ENCODE results near the gene NRARP.
"Not testable (repeated sequence)": the region's sequence is repeated elsewhere in the genome, so short reads cannot be mapped to it uniquely, and the experiment has no call there.

NRARP gene

DNA sequence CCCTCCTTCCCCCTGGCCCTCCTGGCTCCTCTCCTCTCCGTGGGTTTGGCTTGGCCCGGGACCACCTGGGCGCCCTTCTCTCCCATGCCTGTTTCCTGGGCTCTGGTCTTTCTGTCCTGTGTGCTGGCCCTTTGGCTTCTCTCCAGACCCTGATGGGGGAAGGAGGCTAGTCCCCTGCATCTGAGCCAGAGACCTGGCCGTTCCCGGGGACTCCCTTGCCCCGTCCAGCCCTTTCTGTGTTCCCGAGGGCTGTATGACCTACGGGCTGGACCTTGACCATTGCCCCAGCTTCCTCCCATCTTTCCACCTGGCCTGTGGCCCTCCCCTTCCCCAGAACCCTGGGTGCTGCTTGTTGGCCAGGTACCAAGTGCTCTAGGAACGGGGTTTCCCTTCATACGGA, 38.6 kb downstream of the NRARP start:
- Histone ChIP-seq H3K36me3 (ENCODE audit: control insufficient read depth, insufficient read depth, low read length) (peaks cover 59% of the 10 kb centered on the region), H3K9ac (ENCODE audit: low read length) (no peak overlapping the region)

DNA sequence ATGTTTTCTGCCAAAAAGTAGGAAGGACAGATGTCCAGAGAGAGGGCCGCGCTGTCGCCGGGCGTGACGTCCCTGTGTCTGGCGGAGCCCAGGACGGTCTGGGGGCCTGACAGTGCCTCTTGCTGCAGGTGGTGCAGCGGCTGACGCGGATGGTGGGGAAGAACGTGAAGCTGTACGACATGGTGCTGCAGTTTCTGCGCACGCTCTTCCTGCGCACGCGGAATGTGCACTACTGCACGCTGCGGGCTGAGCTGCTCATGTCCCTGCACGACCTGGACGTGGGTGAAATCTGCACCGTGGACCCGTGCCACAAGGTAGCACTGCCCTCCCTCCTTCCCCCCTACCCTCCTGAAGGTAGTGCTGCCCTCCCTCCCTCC, 39.2 kb downstream of the NRARP start:
- no peaks in the 10 kb centered on the region for H3K27me3 ChIP-seq (ENCODE audit: control insufficient read depth, insufficient read depth, low read length)
- H3K27ac ChIP-seq (ENCODE audit: low read depth, low read length) = no peak overlapping the region
- H3K4me3 ChIP-seq (ENCODE audit: low read depth, low read length) = no peak overlapping the region
- peaks cover 58% of the 10 kb centered on the region for H3K36me3 ChIP-seq (ENCODE audit: control insufficient read depth, insufficient read depth, low read length)
- no peak overlapping the region for H3K9ac ChIP-seq (ENCODE audit: low read length)
- H3K9me3 ChIP-seq (ENCODE audit: control insufficient read depth, insufficient read depth, low read depth, low read length) = no peaks in the 10 kb centered on the region
- no peaks in the 10 kb centered on the region for H3K4me1 ChIP-seq (ENCODE audit: control insufficient read depth, insufficient read depth, low read length)

More for the DNA sequence above, 38.6 kb downstream of the NRARP start:
- H3K27me3 ChIP-seq (ENCODE audit: control insufficient read depth, insufficient read depth, low read length) = no peaks in the 10 kb centered on the region
- no peaks in the 10 kb centered on the region for H3K9me3 ChIP-seq (ENCODE audit: control insufficient read depth, insufficient read depth, low read depth, low read length)
- no peaks in the 10 kb centered on the region for H3K4me1 ChIP-seq (ENCODE audit: control insufficient read depth, insufficient read depth, low read length)
- no peak overlapping the region for H3K27ac ChIP-seq (ENCODE audit: low read depth, low read length)
- H3K4me3 ChIP-seq (ENCODE audit: low read depth, low read length) = no peak overlapping the region

DNA sequence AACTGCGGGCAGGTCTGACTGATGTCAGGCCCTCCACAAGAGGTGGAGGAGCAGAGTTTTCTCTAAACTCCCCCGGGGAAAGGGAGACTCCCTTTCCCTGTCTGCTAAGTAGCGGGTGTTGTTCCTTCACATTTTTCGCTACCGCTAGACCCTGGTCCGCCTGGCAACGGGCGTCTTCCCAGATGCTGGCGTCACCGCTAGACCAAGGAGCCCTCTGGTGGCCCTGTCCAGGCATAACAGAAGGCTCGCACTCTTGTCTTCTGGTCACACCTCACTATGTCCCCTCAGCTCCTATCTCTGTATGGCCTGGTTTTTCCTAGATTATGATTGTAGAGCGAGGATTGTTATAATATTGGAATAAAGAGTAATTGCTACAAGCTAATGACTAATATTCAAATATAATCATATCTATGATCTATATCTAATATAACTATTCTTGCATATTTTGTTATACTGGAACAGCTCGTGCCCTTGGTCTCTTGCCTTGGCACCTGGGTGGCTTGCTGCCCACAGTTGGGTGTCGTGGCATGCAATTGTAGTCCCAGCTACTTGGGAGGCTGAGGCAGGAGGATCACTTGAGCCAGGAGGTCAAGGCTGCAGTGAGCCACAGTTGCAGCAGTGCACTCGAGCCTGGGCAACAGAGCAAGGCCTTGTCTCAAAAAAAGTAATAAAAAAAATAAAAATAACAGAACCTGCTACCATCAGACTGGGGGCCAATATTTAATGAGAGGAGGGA, 39.7 kb downstream of the NRARP start:
- peaks cover 53% of the 10 kb centered on the region for H3K36me3 ChIP-seq (ENCODE audit: control insufficient read depth, insufficient read depth, low read length)
- not testable (repeated sequence) for H3K4me3 ChIP-seq (ENCODE audit: low read depth, low read length); H3K4me1 ChIP-seq (ENCODE audit: control insufficient read depth, insufficient read depth, low read length); H3K27ac ChIP-seq (ENCODE audit: low read depth, low read length); H3K9ac ChIP-seq (ENCODE audit: low read length); H3K9me3 ChIP-seq (ENCODE audit: control insufficient read depth, insufficient read depth, low read depth, low read length); H3K27me3 ChIP-seq (ENCODE audit: control insufficient read depth, insufficient read depth, low read length)

DNA sequence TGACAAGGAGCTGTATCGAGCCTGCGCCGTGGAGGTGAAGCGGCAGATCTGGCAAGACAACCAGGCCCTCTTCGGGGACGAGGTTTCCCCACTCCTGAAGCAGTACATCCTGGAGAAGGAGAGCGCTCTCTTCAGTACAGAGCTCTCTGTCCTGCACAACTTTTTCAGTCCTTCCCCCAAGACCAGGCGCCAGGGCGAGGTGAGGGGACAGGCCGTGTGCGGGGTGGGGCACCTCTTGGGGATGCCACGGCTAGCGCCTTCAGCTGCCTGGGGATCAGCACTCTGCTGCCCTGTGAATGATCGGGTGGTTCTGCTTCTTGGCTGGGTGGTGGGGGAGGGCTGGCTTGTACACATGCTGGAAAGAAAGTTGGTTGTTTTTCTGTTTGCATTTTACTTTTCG, 45.2 kb downstream of the NRARP start:
- Histone ChIP-seq H3K27ac (ENCODE audit: low read depth, low read length) (no peak overlapping the region), H3K4me1 (ENCODE audit: control insufficient read depth, insufficient read depth, low read length) (peaks cover 18% of the 10 kb centered on the region), H3K9me3 (ENCODE audit: control insufficient read depth, insufficient read depth, low read depth, low read length) (no peaks in the 10 kb centered on the region), H3K4me3 (ENCODE audit: low read depth, low read length) (peak overlapping the region; percentile 100; the same call in 1 of the 2 replicates), H3K36me3 (ENCODE audit: control insufficient read depth, insufficient read depth, low read length) (peaks cover 23% of the 10 kb centered on the region), H3K9ac (ENCODE audit: low read length) (no peak overlapping the region), H3K27me3 (ENCODE audit: control insufficient read depth, insufficient read depth, low read length) (no peaks in the 10 kb centered on the region)

DNA sequence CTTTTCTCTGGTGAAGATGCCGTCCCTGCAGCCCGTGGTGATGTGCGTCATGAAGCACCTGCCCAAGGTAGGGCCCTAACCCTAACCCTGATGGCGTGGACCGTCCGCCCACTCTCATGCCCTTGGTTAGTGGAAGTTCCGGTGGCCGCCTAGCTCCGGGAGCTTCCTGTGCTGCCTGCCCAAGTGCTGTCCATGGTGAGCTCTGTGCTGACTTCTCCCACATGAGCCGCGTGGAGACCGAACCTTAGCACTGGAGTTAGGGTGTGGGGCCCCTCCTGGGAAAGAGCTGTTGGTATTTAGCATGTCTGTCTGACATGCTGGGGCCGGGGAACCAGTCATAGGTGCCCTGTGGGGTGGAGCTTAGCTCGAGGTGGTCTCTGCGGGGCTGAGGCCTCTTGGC, 45.7 kb downstream of the NRARP start:
- Histone ChIP-seq H3K4me3 (ENCODE audit: low read depth, low read length) (peak overlapping the region; percentile 100), H3K27ac (ENCODE audit: low read depth, low read length) (no peak overlapping the region), H3K9ac (ENCODE audit: low read length) (peak overlapping the region; percentile 82)

DNA sequence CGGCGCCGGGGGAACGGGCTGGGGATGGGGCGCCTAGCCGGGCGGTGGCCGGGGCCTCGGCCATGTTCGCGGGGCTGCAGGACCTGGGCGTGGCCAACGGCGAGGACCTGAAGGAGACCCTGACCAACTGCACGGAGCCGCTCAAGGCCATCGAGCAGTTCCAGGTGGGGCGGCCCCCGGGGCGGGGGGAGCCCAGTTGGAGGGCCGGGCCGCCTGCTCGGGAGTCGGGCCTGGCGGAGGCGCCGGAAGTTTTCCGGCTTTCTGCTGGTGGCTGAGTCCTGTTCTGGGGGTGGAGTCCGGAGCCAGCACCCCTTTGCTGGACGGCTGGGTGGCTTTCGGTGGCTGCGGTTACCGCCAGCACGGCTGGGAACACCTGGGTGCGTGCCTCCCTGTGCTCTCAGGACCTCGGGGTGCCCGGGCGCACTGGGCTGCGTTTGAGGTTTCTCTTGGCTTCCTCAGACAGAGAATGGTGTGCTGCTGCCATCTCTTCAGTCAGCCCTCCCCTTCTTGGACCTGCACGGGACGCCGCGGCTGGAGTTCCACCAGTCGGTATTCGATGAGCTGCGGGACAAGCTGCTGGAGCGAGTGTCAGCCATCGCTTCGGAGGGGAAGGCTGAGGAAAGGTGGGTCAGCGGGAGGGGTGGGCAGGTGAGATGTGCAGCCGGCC, 46.5 kb downstream of the NRARP start:
- Histone ChIP-seq H3K9ac (ENCODE audit: low read length) (peak overlapping the region; percentile 82), H3K4me3 (ENCODE audit: low read depth, low read length) (peak overlapping the region; percentile 100), H3K27ac (ENCODE audit: low read depth, low read length) (peak overlapping the region; percentile 85; the same call in 1 of the 2 replicates), H3K4me1 (ENCODE audit: control insufficient read depth, insufficient read depth, low read length) (peaks cover 25% of the 10 kb centered on the region), H3K27me3 (ENCODE audit: control insufficient read depth, insufficient read depth, low read length) (no peaks in the 10 kb centered on the region), H3K9me3 (ENCODE audit: control insufficient read depth, insufficient read depth, low read depth, low read length) (no peaks in the 10 kb centered on the region), H3K36me3 (ENCODE audit: control insufficient read depth, insufficient read depth, low read length) (peaks cover 23% of the 10 kb centered on the region)

More for the DNA sequence above, 45.7 kb downstream of the NRARP start:
- Histone ChIP-seq H3K36me3 (ENCODE audit: control insufficient read depth, insufficient read depth, low read length) (peaks cover 23% of the 10 kb centered on the region), H3K27me3 (ENCODE audit: control insufficient read depth, insufficient read depth, low read length) (no peaks in the 10 kb centered on the region), H3K9me3 (ENCODE audit: control insufficient read depth, insufficient read depth, low read depth, low read length) (no peaks in the 10 kb centered on the region), H3K4me1 (ENCODE audit: control insufficient read depth, insufficient read depth, low read length) (peaks cover 19% of the 10 kb centered on the region)

DNA sequence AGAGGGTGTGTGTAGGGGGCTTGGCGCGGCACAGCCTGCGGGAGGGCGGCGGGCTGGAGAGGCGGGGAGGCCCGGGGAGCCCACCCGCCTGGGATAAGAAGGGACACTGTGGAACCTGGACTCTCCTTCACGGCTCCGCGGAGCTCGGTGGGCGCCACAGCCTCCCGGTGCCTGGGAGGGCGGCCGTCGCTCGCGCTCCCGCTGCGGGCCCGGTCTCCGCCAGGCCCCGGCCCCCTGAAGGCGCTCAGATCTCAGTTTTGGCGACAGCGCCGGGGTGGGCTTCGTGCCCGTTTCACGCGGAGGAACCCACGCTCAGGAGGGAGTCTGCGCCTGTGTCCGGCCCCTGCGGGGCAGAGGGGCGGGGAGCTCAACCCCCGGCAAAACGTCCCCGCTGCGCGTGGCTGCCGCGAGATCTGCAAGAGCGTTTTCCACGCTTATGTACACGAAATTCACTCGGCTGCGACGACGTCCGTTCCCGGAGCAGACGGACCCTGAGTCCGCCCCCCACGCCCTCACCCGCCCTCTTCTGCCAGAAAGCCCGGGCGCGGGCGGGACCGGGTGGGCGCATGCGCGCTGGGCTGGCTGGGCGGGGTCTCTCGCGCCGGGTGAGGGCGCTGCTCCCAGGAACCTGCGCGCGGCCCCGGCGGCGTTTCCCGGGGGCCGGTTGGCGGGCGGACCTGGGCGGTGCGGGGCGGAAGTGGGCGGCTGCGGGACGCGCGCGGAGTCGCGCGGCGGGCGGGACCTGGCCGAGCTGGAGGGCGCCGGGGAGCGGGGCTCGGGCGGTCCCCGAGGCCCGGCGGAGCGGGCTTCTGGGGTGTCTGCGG, 47.2 kb downstream of the NRARP start, which contains the start of gene NELFB:
NELFB (plus strand) TSS at position 704 of the 824 bp plus-strand sequence.
- H3K9me3 ChIP-seq (ENCODE audit: control insufficient read depth, insufficient read depth, low read depth, low read length) = no peaks in the 10 kb centered on the region
- peak within 1 kb of the TSS; percentile 85; the same call in 1 of the 2 replicates for H3K27ac ChIP-seq (ENCODE audit: low read depth, low read length)
- H3K27me3 ChIP-seq (ENCODE audit: control insufficient read depth, insufficient read depth, low read length) = no peaks in the 10 kb centered on the region
- peak within 1 kb of the TSS; percentile 82 for H3K9ac ChIP-seq (ENCODE audit: low read length)
- H3K4me3 ChIP-seq (ENCODE audit: low read depth, low read length) = peak within 1 kb of the TSS; percentile 100
- peaks cover 23% of the 10 kb centered on the region for H3K36me3 ChIP-seq (ENCODE audit: control insufficient read depth, insufficient read depth, low read length)
- peaks cover 30% of the 10 kb centered on the region for H3K4me1 ChIP-seq (ENCODE audit: control insufficient read depth, insufficient read depth, low read length)

DNA sequence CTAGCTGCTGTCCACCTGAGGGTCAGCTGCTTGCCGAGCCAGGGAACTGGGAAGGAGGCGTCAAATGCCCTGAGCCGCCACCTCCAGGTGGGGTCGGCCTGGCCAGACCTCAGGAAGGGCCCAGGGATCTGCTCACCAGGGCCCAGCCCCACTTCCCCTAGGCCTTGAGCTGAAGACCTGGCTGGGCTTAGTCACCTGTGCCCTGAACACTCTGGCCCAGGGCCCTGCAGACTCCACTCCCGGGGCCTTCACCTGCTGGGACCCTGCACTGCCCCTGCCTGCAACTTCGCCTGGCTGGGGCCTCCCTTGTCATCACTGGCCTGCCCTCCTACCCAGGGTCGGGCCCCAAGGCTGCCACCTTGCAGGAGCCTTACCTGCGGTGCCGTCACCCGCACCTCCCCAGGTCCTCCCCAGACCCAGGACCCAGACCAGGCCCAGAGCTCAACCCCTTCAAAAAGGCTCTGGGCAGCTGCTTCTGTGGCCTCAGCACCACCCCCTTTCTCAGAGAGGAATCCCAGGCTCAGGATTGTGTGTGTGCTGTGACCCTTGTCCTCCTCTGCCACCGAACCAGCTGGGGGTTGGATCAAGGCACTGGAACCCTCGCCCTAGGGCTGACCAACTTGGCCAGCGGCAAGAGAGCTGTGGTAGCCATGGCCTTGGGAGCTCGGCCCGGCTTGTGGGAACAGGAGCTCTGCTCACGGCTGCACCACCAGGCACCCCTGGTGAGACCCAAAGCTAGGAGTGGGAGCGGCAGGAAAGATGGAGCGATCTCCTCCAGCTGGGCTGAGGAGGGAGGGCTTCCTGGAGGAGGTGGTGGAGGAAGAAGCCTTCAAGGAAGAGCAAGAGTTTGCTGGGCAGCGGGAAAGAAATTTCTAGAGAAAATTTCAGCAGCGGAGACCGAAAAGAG, 48.1 kb downstream of the NRARP start:
- no peaks in the 10 kb centered on the region for H3K27me3 ChIP-seq (ENCODE audit: control insufficient read depth, insufficient read depth, low read length)
- H3K27ac ChIP-seq (ENCODE audit: low read depth, low read length) = no peak overlapping the region
- H3K4me1 ChIP-seq (ENCODE audit: control insufficient read depth, insufficient read depth, low read length) = peaks cover 30% of the 10 kb centered on the region
- no peaks in the 10 kb centered on the region for H3K9me3 ChIP-seq (ENCODE audit: control insufficient read depth, insufficient read depth, low read depth, low read length)
- peak overlapping the region; percentile 100 for H3K4me3 ChIP-seq (ENCODE audit: low read depth, low read length)
- peaks cover 19% of the 10 kb centered on the region for H3K36me3 ChIP-seq (ENCODE audit: control insufficient read depth, insufficient read depth, low read length)
- H3K9ac ChIP-seq (ENCODE audit: low read length) = peak overlapping the region; percentile 66

DNA sequence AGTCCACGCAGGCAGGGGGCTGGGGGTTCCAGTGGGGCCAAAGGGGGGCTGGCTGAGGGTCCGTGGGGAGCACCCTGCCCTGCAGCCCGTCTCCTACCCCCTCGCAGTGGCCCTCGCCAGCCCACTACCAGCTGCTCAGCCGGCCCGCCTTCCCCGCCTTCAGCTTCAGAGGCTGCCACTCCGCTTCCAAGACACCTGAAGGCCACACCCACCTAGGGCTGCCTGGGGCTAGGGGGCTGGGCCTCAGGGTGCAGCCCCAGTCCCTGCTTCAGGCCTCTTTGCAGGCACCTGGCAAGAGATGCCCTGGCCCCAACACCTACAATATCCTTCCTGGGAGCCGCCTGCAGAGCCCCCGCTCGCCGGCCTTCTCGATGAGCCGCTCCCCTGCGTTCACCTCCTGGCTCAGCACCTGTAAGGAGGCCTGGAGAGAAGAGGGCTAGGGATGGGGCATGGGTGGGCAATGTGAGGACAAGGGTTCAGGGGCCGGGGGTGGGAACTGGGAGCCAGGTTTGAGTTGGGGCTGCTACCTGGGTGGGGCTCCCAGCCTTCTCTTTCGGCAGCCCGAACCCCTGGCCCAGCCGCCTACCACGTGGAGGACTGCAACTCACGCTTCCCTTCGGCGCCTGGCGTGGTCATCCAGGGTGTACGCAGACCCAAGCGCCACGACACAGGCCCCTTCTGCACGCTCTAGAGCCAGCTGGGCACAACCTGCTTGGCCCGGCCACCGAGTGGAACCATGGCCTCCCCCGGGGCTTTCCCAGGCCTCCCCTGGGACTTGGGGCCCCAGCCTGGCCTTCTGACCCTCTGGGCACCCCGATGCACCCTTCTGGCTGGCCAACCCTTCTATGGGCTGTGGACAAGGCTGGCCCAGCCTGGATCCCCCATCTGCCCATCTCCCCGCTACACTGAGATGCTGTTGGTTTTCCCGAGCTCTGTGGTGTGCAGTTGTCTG, 49.2 kb downstream of the NRARP start:
- Histone ChIP-seq H3K27ac (ENCODE audit: low read depth, low read length) (no peak overlapping the region), H3K9me3 (ENCODE audit: control insufficient read depth, insufficient read depth, low read depth, low read length) (no peaks in the 10 kb centered on the region), H3K36me3 (ENCODE audit: control insufficient read depth, insufficient read depth, low read length) (peaks cover 10% of the 10 kb centered on the region), H3K9ac (ENCODE audit: low read length) (no peak overlapping the region), H3K4me1 (ENCODE audit: control insufficient read depth, insufficient read depth, low read length) (peaks cover 30% of the 10 kb centered on the region), H3K4me3 (ENCODE audit: low read depth, low read length) (no peak overlapping the region), H3K27me3 (ENCODE audit: control insufficient read depth, insufficient read depth, low read length) (no peaks in the 10 kb centered on the region)
